Measurements from ENCODE around the gene EVPL.

DNA sequence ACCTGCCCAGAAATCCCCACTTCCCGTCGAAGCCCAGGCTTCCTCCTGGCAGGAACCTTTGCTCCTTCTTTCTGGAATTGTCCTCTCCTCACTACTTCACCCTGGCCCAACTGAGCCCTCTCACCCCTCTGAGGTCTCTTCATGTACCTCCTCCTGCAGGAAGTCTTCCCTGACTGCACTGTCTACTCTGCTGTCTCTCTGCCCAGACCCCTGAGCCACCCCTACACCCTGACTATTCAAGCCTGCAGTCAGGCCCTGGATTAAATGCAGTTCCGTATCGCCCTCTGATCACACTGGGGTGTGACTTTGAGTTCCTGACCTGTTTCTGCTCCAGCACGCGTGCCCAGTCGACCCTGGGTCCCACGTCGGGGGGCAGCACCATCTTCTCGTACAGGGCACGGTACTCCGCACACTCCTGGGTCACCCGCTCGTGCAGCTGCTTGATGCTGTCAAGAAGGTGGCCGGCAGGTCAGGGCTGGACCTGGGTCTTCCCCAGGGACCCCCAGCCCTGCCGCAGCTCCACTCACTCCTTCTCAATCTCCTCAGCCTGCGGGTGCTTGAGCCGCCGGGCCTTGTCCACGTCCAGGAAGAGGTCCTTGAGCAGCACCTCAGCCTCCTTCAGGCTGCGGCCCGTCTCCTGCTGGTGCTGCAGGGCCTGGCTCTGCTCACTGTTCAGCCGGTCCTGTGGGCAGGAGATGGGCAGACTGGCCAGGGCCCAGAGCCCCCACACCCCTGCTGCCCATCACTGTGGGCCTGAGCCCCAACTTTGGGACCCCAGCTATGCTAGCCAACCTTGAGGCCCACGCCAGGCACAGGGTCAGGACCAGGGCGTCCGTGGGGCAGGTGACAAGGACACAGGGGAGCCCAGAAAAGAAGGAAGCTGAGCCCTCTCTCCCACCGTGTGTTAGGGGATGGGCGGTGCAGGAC lies 3.9 kb downstream of the EVPL start:
- TF ChIP-seq, protein P1, sequence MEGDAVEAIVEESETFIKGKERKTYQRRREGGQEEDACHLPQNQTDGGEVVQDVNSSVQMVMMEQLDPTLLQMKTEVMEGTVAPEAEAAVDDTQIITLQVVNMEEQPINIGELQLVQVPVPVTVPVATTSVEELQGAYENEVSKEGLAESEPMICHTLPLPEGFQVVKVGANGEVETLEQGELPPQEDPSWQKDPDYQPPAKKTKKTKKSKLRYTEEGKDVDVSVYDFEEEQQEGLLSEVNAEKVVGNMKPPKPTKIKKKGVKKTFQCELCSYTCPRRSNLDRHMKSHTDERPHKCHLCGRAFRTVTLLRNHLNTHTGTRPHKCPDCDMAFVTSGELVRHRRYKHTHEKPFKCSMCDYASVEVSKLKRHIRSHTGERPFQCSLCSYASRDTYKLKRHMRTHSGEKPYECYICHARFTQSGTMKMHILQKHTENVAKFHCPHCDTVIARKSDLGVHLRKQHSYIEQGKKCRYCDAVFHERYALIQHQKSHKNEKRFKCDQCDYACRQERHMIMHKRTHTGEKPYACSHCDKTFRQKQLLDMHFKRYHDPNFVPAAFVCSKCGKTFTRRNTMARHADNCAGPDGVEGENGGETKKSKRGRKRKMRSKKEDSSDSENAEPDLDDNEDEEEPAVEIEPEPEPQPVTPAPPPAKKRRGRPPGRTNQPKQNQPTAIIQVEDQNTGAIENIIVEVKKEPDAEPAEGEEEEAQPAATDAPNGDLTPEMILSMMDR (IDR thresholded peaks at IDR 0.05): no peak
- TF ChIP-seq POLR2A (IDR thresholded peaks at IDR 0.05): no peak
- no peak for TF ChIP-seq POLR2AphosphoS5 (IDR thresholded peaks at IDR 0.05)
